ENCODE results near the gene CFAP97.
A peak's percentile ranks its signal among the peaks of the same experiment; 100 is the strongest.
"Not testable (repeated sequence)": the region's sequence is repeated elsewhere in the genome, so short reads cannot be mapped to it uniquely, and the experiment has no call there.

CFAP97 gene

DNA sequence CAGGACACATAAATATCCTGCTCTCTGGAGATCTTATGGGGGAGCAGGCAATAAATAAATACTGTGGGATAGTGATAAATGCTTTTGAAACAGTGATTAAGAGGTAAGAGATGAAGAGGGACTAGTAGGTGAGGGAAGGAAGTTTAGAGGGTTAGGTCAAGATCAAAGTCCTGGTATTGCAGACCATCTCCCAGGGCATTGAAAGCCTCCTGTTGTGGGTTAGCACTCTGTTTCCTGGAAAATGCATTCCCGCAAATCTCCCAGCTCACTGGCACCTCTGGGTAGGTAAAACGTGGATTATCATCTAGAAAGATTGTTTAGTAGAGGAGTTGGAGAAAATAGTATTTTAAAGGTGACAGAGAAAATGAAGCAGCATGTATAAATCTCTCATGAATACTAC is 7.8 kb upstream of the CFAP97 start:
- Histone ChIP-seq H2AFZ (ENCODE audit: low read depth, low read length) (no peak overlapping the region), H3K9ac (ENCODE audit: low read length) (peak overlapping the region; percentile 76), H3K4me3 (ENCODE audit: low read length) (peak overlapping the region; percentile 85), H3K4me1 (ENCODE audit: low read length) (peaks cover 25% of the 10 kb centered on the region), H4K20me1 (ENCODE audit: insufficient read depth, low read length) (peaks cover 2% of the 10 kb centered on the region; the same call in 1 of the 2 replicates), H3K27me3 (ENCODE audit: low read depth, low read length) (no peaks in the 10 kb centered on the region), H3K4me2 (ENCODE audit: low read length) (peak overlapping the region; percentile 84), H3K79me2 (ENCODE audit: low read length) (peaks cover 65% of the 10 kb centered on the region), H3K36me3 (replicated peaks; ENCODE audit: low read depth, low read length) (no peaks in the 10 kb centered on the region), H3K9me3 (ENCODE audit: insufficient read depth, low read length) (no peaks in the 10 kb centered on the region), H3K27ac (ENCODE audit: low read length) (no peak overlapping the region; the same call in 1 of the 2 replicates)
- TF ChIP-seq, protein P1, sequence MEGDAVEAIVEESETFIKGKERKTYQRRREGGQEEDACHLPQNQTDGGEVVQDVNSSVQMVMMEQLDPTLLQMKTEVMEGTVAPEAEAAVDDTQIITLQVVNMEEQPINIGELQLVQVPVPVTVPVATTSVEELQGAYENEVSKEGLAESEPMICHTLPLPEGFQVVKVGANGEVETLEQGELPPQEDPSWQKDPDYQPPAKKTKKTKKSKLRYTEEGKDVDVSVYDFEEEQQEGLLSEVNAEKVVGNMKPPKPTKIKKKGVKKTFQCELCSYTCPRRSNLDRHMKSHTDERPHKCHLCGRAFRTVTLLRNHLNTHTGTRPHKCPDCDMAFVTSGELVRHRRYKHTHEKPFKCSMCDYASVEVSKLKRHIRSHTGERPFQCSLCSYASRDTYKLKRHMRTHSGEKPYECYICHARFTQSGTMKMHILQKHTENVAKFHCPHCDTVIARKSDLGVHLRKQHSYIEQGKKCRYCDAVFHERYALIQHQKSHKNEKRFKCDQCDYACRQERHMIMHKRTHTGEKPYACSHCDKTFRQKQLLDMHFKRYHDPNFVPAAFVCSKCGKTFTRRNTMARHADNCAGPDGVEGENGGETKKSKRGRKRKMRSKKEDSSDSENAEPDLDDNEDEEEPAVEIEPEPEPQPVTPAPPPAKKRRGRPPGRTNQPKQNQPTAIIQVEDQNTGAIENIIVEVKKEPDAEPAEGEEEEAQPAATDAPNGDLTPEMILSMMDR (IDR thresholded peaks at IDR 0.05; ENCODE audit: low read depth, low read length): no peak
- no peak for TF ChIP-seq EZH2phosphoT487 (IDR thresholded peaks at IDR 0.05; ENCODE audit: low read depth)

GRCh38 chr4:185211035-185211434 is 7.2 kb upstream of the CFAP97 start:
- H3K4me1 ChIP-seq (ENCODE audit: low read length): peaks cover 27% of the 10 kb centered on the region
- peak overlapping the region; percentile 76 for H3K9ac ChIP-seq (ENCODE audit: low read length)
- H3K36me3 ChIP-seq (replicated peaks; ENCODE audit: low read depth, low read length): no peaks in the 10 kb centered on the region
- no peaks in the 10 kb centered on the region for H3K27me3 ChIP-seq (ENCODE audit: low read depth, low read length)
- H3K4me3 ChIP-seq (ENCODE audit: low read length): peak overlapping the region; percentile 85
- TF ChIP-seq EZH2phosphoT487 (IDR thresholded peaks at IDR 0.05; ENCODE audit: low read depth): no peak
- TF ChIP-seq, protein P1 (IDR thresholded peaks at IDR 0.05; ENCODE audit: low read depth, low read length): no peak
- H4K20me1 ChIP-seq (ENCODE audit: insufficient read depth, low read length): peaks cover 2% of the 10 kb centered on the region; the same call in 1 of the 2 replicates
- no peak overlapping the region for H2AFZ ChIP-seq (ENCODE audit: low read depth, low read length)
- peak overlapping the region; percentile 84 for H3K4me2 ChIP-seq (ENCODE audit: low read length)
- no peaks in the 10 kb centered on the region for H3K9me3 ChIP-seq (ENCODE audit: insufficient read depth, low read length)
- H3K79me2 ChIP-seq (ENCODE audit: low read length): peaks cover 60% of the 10 kb centered on the region
- H3K27ac ChIP-seq (ENCODE audit: low read length): peak overlapping the region; percentile 60

DNA sequence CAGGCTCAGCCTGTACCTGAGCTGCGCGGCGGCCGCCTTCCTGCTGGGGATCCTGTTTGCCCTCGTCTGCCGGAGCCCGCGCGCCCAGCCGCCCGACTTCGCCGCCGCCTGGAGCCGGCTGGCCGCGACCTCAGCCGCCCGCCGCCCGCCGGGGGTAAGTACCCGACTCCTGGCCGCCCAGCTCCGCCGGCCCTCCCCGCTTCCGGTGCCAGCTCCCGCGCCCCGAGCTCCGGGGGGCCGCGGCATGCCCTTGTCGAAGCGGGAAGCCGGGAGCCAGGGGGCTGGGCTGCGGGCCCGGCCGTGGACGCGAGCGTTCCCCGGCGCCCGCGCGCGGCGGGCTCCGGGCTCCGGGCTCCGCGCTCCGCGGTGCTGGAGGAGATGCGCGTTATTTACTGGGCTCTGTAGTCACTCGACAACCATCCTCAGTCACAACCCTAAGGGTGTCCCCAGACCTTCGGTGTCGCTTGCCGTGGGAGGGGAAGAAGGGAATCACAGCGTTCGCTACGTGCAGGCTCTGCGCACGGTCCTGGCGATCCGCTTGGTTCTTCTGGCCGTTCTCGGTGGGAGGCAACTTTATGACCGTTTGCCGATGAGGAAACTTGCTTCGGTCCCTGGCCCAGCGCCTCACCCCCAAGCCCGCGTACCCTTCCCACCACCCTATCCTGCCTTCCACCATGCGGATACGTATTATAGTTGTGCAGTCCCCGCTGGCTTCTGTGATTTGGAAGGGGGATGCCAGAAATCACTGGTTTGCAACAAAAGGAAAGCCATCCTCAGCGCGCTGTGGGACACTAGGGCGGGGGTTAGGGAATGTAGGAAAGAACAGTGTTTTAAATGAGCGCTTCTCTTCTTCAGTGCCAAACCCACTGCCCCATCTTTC is 6.5 kb upstream of the CFAP97 start:
- TF ChIP-seq, protein P1 (IDR thresholded peaks at IDR 0.05; ENCODE audit: low read depth, low read length): no peak
- TF ChIP-seq EZH2phosphoT487 (IDR thresholded peaks at IDR 0.05; ENCODE audit: low read depth): no peak
- H3K27me3 ChIP-seq (ENCODE audit: low read depth, low read length): no peaks in the 10 kb centered on the region
- peaks cover 32% of the 10 kb centered on the region for H3K4me1 ChIP-seq (ENCODE audit: low read length)
- peaks cover 2% of the 10 kb centered on the region; the same call in 1 of the 2 replicates for H4K20me1 ChIP-seq (ENCODE audit: insufficient read depth, low read length)
- peak overlapping the region; percentile 60 for H3K27ac ChIP-seq (ENCODE audit: low read length)
- H3K9me3 ChIP-seq (ENCODE audit: insufficient read depth, low read length): no peaks in the 10 kb centered on the region
- H3K79me2 ChIP-seq (ENCODE audit: low read length): peaks cover 53% of the 10 kb centered on the region
- H3K4me3 ChIP-seq (ENCODE audit: low read length): peak overlapping the region; percentile 85
- peak overlapping the region; percentile 84 for H3K4me2 ChIP-seq (ENCODE audit: low read length)
- peak overlapping the region; percentile 76 for H3K9ac ChIP-seq (ENCODE audit: low read length)
- H2AFZ ChIP-seq (ENCODE audit: low read depth, low read length): no peak overlapping the region
- no peaks in the 10 kb centered on the region for H3K36me3 ChIP-seq (replicated peaks; ENCODE audit: low read depth, low read length)

DNA sequence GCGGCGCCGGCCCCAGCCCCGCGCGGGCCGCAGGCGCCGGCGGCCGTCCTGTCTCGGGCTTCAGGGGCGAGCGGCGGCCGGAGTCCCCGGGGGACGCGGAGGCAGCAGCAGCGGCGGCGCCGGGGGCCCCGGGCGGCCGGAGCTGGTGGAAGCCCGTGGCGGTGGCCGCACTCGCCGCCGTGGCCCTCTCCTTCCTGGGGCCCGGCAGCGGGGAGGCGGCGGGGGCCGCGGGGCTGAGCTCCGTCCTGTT is 6.0 kb upstream of the CFAP97 start:
- peak overlapping the region; percentile 85 for H3K4me3 ChIP-seq (ENCODE audit: low read length)
- not testable (repeated sequence) for H3K27me3 ChIP-seq (ENCODE audit: low read depth, low read length); H4K20me1 ChIP-seq (ENCODE audit: insufficient read depth, low read length); H2AFZ ChIP-seq (ENCODE audit: low read depth, low read length); H3K9me3 ChIP-seq (ENCODE audit: insufficient read depth, low read length); H3K4me2 ChIP-seq (ENCODE audit: low read length); H3K36me3 ChIP-seq (replicated peaks; ENCODE audit: low read depth, low read length)
- H3K4me1 ChIP-seq (ENCODE audit: low read length): peaks cover 35% of the 10 kb centered on the region
- H3K9ac ChIP-seq (ENCODE audit: low read length): peak overlapping the region; percentile 76; the same call in 1 of the 2 replicates
- H3K27ac ChIP-seq (ENCODE audit: low read length): 0 out of 2 replicates have a peak overlapping the region, but pooled peaks have one; percentile 60
- H3K79me2 ChIP-seq (ENCODE audit: low read length): peaks cover 47% of the 10 kb centered on the region
